Endothelial cell of umbilical vein (primary cell): ENCODE measurements around the gene CCDC146. TPM values are rescaled to one million over a fixed set of nuclear protein-coding genes. Genes with fewer than 3 reads are reported as not detected.

Experiments
- BruUV-seq: library from RNA; stranded (reverse); fragments of 400-500 nt; replicated peaks from 2 replicates; lab custom pipeline; 2021; lab: Mats Ljungman, UMichigan
- CTCF ChIA-PET: fragments of 300-600, 350-600 bp; sonication (Branson Sonifier 250); formaldehyde crosslinking; loops from one replicate; lab custom pipeline; 2021; ENCODE audit warnings: antibody characterized with exemption, inconsistent platforms; lab: Charles Lee
- POLR2A ChIA-PET: fragments of 300-600, 350-600 bp; sonication (Branson Sonifier 250); formaldehyde crosslinking; loops from one replicate; lab custom pipeline; 2021; ENCODE audit warnings: antibody characterized with exemption, inconsistent platforms; lab: Charles Lee
- DNase-seq: peaks from one replicate; pipeline ENCODE4 v3.0.0-alpha.2; 2011; ENCODE audit warnings: low read depth, low spot score
- FAIRE-seq: peaks from 2 replicates; lab custom pipeline; 2011; peaks lifted over from hg19 to GRCh38; lab: Jason Lieb, UNC
- H2AFZ ChIP-seq: 2 replicates; pipeline ENCODE4 v1.6.0; 2012; ENCODE audit warnings: low read depth, low read length, control low read depth, inconsistent platforms
- H3K27ac ChIP-seq: 2 replicates; pipeline ENCODE4 v1.5.1; 2011; ENCODE audit warnings: low read depth, mild to moderate bottlenecking, control low read depth, low read length, moderate library complexity; ENCODE audit not compliant: insufficient read depth
- H3K27me3 ChIP-seq, 2 experiments: 2 replicates each; pipeline versions ENCODE4 v1.6.0 to v1.6.1; 2011; ENCODE audit warnings: low read length in 2 of 2, mixed read lengths in 1 of 2; ENCODE audit not compliant: control insufficient read depth in 2 of 2, insufficient read depth in 2 of 2
- H3K36me3 ChIP-seq, 2 experiments: 2 replicates in 1 of 2; 3 replicates in 1 of 2; pipeline ENCODE4 v1.5.1; 2011; ENCODE audit warnings: low read length in 2 of 2, mild to moderate bottlenecking in 1 of 2, moderate library complexity in 1 of 2; ENCODE audit not compliant: control insufficient read depth in 2 of 2, insufficient read depth in 2 of 2; ENCODE audit errors: extremely low read depth in 1 of 2
- H3K4me1 ChIP-seq: 3 replicates; pipeline ENCODE4 v1.5.1; 2011; ENCODE audit warnings: mild to moderate bottlenecking, low read length; ENCODE audit not compliant: control insufficient read depth, insufficient read depth; ENCODE audit errors: extremely low read depth
- H3K4me2 ChIP-seq: 2 replicates; pipeline ENCODE4 v1.6.1; 2011; ENCODE audit warnings: low read length, control low read depth, mixed read lengths; ENCODE audit not compliant: insufficient read depth
- H3K4me3 ChIP-seq, 3 experiments: fragments of 200-600 bp in 1 of 3; sonication (generic), shearing (Covaris generic) in 1 of 3; replicated peaks in 1 of 3; 2 replicates each; pipeline ENCODE4 v1.5.1; 2011 to 2016; ENCODE audit warnings: control low read depth in 3 of 3, low read length in 3 of 3, mild to moderate bottlenecking in 2 of 3, inconsistent platforms in 1 of 3, low read depth in 1 of 3, moderate library complexity in 1 of 3; ENCODE audit not compliant: insufficient read depth in 1 of 3
- H3K79me2 ChIP-seq: 2 replicates; pipeline ENCODE4 v1.6.0; 2012; ENCODE audit warnings: low read length, inconsistent platforms; ENCODE audit not compliant: control insufficient read depth, insufficient read depth
- H3K9ac ChIP-seq: replicated peaks from 2 replicates; pipeline ENCODE3; 2011; ENCODE audit warnings: low read length, control low read depth; ENCODE audit not compliant: insufficient read depth; ENCODE audit errors: extremely low read depth
- H3K9me1 ChIP-seq: replicated peaks from 3 replicates; pipeline ENCODE4 v1.6.0; 2011; ENCODE audit warnings: mild to moderate bottlenecking, low read length; ENCODE audit not compliant: control insufficient read depth, insufficient read depth; ENCODE audit errors: extremely low read depth
- H3K9me3 ChIP-seq: replicated peaks from 2 replicates; pipeline ENCODE4 v1.5.1; 2012; ENCODE audit warnings: low read length, inconsistent platforms; ENCODE audit not compliant: control insufficient read depth, insufficient read depth
- H4K20me1 ChIP-seq: replicated peaks from 2 replicates; pipeline ENCODE3; 2011; ENCODE audit warnings: mild to moderate bottlenecking, low read length; ENCODE audit not compliant: control insufficient read depth, insufficient read depth; ENCODE audit errors: extremely low read depth
- EZH2 ChIP-seq: IDR thresholded peaks from 2 replicates; pipeline ENCODE4 v1.6.1; 2012; ENCODE audit warnings: borderline replicate concordance, low read depth, mild to moderate bottlenecking, moderate library complexity, low read length, inconsistent platforms; ENCODE audit not compliant: severe bottlenecking
- FOS ChIP-seq: IDR thresholded peaks from 2 replicates; pipeline ENCODE4 v1.6.1; 2011; ENCODE audit warnings: mild to moderate bottlenecking, low read length, moderate library complexity, borderline replicate concordance; ENCODE audit not compliant: insufficient read depth
- GATA2 ChIP-seq: IDR thresholded peaks from 2 replicates; pipeline ENCODE4 v1.7.0; 2011; ENCODE audit warnings: low read depth, mild to moderate bottlenecking, moderate library complexity, mixed read lengths, low read length; ENCODE audit not compliant: insufficient read length, insufficient read depth
- JUN ChIP-seq: IDR thresholded peaks from 2 replicates; pipeline ENCODE4 v1.6.1; 2011; ENCODE audit warnings: borderline replicate concordance, low read depth; ENCODE audit not compliant: insufficient read length, insufficient read depth
- MAX ChIP-seq: IDR thresholded peaks from 2 replicates; pipeline ENCODE4 v1.6.1; 2011; ENCODE audit not compliant: insufficient read depth, insufficient read length
- MYC ChIP-seq: IDR thresholded peaks from one replicate; pipeline ENCODE4 v1.6.1; 2011; ENCODE audit warnings: mild to moderate bottlenecking, low read depth, low read length
- POLR2A ChIP-seq: IDR thresholded peaks from 2 replicates; pipeline ENCODE4 v1.6.1; 2012; ENCODE audit warnings: low read depth, mild to moderate bottlenecking, control low read depth, low read length
- POLR2AphosphoS5 ChIP-seq: IDR thresholded peaks from 2 replicates; pipeline ENCODE4 v1.6.1; 2012; ENCODE audit warnings: low read depth, mild to moderate bottlenecking, control low read depth, low read length, moderate library complexity; ENCODE audit not compliant: insufficient read depth
- dilution Hi-C: fragments of 300-500 bp; cut with MboI; formaldehyde crosslinking; loops from one replicate; pipeline ENCODE4 v1.15.0; 2019; ENCODE audit warnings: low sequenced_read_pairs; ENCODE audit not compliant: extremely low pct_ligation_motif_present
- intact Hi-C: fragments of 100-400 bp; cut with micrococcal nuclease; formaldehyde crosslinking; loops from one replicate; pipeline ENCODE4 v1.10.0; 2022
- polyA plus RNA-seq, 4 experiments: library from polyadenylated mRNA; depleted of rRNA in 3 of 4; stranded (reverse) in 3 of 4; unstranded in 1 of 4; fragments of >200 nt; gene quantifications; 2 replicates each; pipeline versions ENCODE4 v1.2.1 to v1.2.3, GENCODE V29; 2011 to 2012; ENCODE audit warnings: missing spikeins in 1 of 4
- total RNA-seq: library from RNA; stranded (reverse); gene quantifications from 2 replicates; pipeline ENCODE4 v1.2.3, GENCODE V29; 2021
- TF ChIP-seq, protein P1 (sequence below), 2 donors: IDR thresholded peaks; 1 replicate in 1 of 2; 2 replicates in 1 of 2; pipeline ENCODE4 v1.5.1; 2011; ENCODE audit warnings: low read length in 2 of 2, mild to moderate bottlenecking in 2 of 2, moderate library complexity in 2 of 2, control low read depth in 1 of 2, inconsistent platforms in 1 of 2, low read depth in 1 of 2; ENCODE audit not compliant: insufficient read depth in 1 of 2; ENCODE audit errors: extremely low read depth in 1 of 2

Gene CCDC146
- total and polyA plus RNA-seq, 2 donors (not counting 3 experiments of a cell fraction or from before 2014, with no cell fraction given) = 0.65 to 2.2 TPM

GRCh38 chr7:77320137-77320536 is 197.7 kb downstream of the CCDC146 start:
- no peaks in the 10 kb centered on the region for H4K20me1 ChIP-seq
- H3K4me2 ChIP-seq = no peak overlapping the region
- no peak for DNase-seq
- no peak overlapping the region for H3K4me3 ChIP-seq
- no TSS peak for BruUV-seq
- dilution Hi-C loops = no loop called here
- H3K9me3 ChIP-seq = no peaks in the 10 kb centered on the region
- no peaks in the 10 kb centered on the region for H3K36me3 ChIP-seq
- intact Hi-C loops = no loop called here
- TF ChIP-seq MYC = no peak
- TF ChIP-seq JUN = no peak
- TF ChIP-seq GATA2 = no peak
- TF ChIP-seq POLR2AphosphoS5 = no peak
- no peak for TF ChIP-seq POLR2A
- TF ChIP-seq MAX = no peak
- TF ChIP-seq EZH2 = no peak
- TF ChIP-seq, protein P1, sequence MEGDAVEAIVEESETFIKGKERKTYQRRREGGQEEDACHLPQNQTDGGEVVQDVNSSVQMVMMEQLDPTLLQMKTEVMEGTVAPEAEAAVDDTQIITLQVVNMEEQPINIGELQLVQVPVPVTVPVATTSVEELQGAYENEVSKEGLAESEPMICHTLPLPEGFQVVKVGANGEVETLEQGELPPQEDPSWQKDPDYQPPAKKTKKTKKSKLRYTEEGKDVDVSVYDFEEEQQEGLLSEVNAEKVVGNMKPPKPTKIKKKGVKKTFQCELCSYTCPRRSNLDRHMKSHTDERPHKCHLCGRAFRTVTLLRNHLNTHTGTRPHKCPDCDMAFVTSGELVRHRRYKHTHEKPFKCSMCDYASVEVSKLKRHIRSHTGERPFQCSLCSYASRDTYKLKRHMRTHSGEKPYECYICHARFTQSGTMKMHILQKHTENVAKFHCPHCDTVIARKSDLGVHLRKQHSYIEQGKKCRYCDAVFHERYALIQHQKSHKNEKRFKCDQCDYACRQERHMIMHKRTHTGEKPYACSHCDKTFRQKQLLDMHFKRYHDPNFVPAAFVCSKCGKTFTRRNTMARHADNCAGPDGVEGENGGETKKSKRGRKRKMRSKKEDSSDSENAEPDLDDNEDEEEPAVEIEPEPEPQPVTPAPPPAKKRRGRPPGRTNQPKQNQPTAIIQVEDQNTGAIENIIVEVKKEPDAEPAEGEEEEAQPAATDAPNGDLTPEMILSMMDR (IDR thresholded peaks at IDR 0.05; ENCODE audit: extremely low read depth in 1 of 2, insufficient read depth in 1 of 2, low read depth in 1 of 2, low read length in 2 of 2) = no peak
- TF ChIP-seq FOS = no peak
- no peaks in the 10 kb centered on the region for H3K9me1 ChIP-seq
- no peaks in the 10 kb centered on the region for H3K4me1 ChIP-seq
- no peak overlapping the region for H2AFZ ChIP-seq
- no peak overlapping the region for H3K27ac ChIP-seq
- H3K9ac ChIP-seq = no peak overlapping the region
- H3K79me2 ChIP-seq = no peaks in the 10 kb centered on the region
- no peaks in the 10 kb centered on the region for H3K27me3 ChIP-seq
- CTCF ChIA-PET = interaction anchor here (1.4 to 3.4 kb wide), 2 partner anchors 9 to 12 kb away, joined by 5 to 16 read pairs; no protein-coding TSS in a partner anchor
- no peak for FAIRE-seq
- POLR2A ChIA-PET = no interaction called here
